GM12892 (cell line): ENCODE data around the gene NPAS2.

Experiments used
- POLR2A ChIP-seq: IDR thresholded peaks from 2 replicates; pipeline ENCODE4 v1.6.1; 2011; ENCODE audit warnings: low read depth, low read length, control low read depth
- TAF1 ChIP-seq: IDR thresholded peaks from 2 replicates; pipeline ENCODE4 v1.6.1; 2011; ENCODE audit warnings: low read depth, mild to moderate bottlenecking, control low read depth, low read length, borderline replicate concordance

GRCh38 chr2:100959225-100959880 lies 139.4 kb downstream of the NPAS2 start:
- no peak for TF ChIP-seq POLR2A
- no peak for TF ChIP-seq TAF1
